ENCODE measurements around the gene PARVA.

The PARVA gene

GRCh38 chr11:12470236-12470635 lies 92.9 kb downstream of the PARVA start:
- no peak for TF ChIP-seq CTCF (IDR thresholded peaks at IDR 0.05; ENCODE audit: extremely low read depth, insufficient read depth, missing control alignments)

GRCh38 chr11:12472401-12473005 lies 95.1 kb downstream of the PARVA start:
- TF ChIP-seq CTCF (IDR thresholded peaks at IDR 0.05; ENCODE audit: extremely low read depth, insufficient read depth, missing control alignments): no peak
- DNase-seq (ENCODE audit: low spot score): no peak
- in situ Hi-C loops (cut with MboI; ENCODE audit: low pct_unique_long_range_greater_than_20kb, low sequenced_read_pairs, unreplicated experiment): no loop called here

More at GRCh38 chr11:12470236-12470635, 92.9 kb downstream of the PARVA start:
- no peak for DNase-seq (ENCODE audit: low spot score)
- in situ Hi-C loops (cut with MboI; ENCODE audit: low pct_unique_long_range_greater_than_20kb, low sequenced_read_pairs, unreplicated experiment): no loop called here

GRCh38 chr11:12473381-12473780 lies 96.0 kb downstream of the PARVA start:
- TF ChIP-seq CTCF (IDR thresholded peaks at IDR 0.05; ENCODE audit: extremely low read depth, insufficient read depth, missing control alignments): no peak
- no peak for DNase-seq (ENCODE audit: low spot score)
- in situ Hi-C loops (cut with MboI; ENCODE audit: low pct_unique_long_range_greater_than_20kb, low sequenced_read_pairs, unreplicated experiment): no loop called here

GRCh38 chr11:12474871-12475270 lies 97.5 kb downstream of the PARVA start:
- no peak for DNase-seq (ENCODE audit: low spot score)
- in situ Hi-C loops (cut with MboI; ENCODE audit: low pct_unique_long_range_greater_than_20kb, low sequenced_read_pairs, unreplicated experiment): no loop called here
- no peak for TF ChIP-seq CTCF (IDR thresholded peaks at IDR 0.05; ENCODE audit: extremely low read depth, insufficient read depth, missing control alignments)

- DNase-seq (ENCODE audit: low spot score): no peak
- in situ Hi-C loops (cut with MboI; ENCODE audit: low pct_unique_long_range_greater_than_20kb, low sequenced_read_pairs, unreplicated experiment): no loop called here
- TF ChIP-seq CTCF (IDR thresholded peaks at IDR 0.05; ENCODE audit: extremely low read depth, insufficient read depth, missing control alignments): no peak
Measured at GRCh38 chr11:12478743-12479142, 101.4 kb downstream of the PARVA start.

- no peak for DNase-seq (ENCODE audit: low spot score)
- in situ Hi-C loops (cut with MboI; ENCODE audit: low pct_unique_long_range_greater_than_20kb, low sequenced_read_pairs, unreplicated experiment): no loop called here
- TF ChIP-seq CTCF (IDR thresholded peaks at IDR 0.05; ENCODE audit: extremely low read depth, insufficient read depth, missing control alignments): no peak
Measured at GRCh38 chr11:12480401-12480800, 103.0 kb downstream of the PARVA start.
